GM10266 (cell line): ENCODE results near the gene CDK7.

ENCODE experiments used
- DNase-seq: peaks from one replicate; pipeline ENCODE4 v3.0.0; 2012; ENCODE audit errors: extremely low spot score
- TF ChIP-seq, protein P1 (sequence below): IDR thresholded peaks from 2 replicates; pipeline ENCODE4 v1.5.1; 2012; ENCODE audit warnings: mild to moderate bottlenecking, low read depth; ENCODE audit not compliant: control insufficient read depth, insufficient read depth; ENCODE audit errors: missing control alignments

CDK7 gene

DNA sequence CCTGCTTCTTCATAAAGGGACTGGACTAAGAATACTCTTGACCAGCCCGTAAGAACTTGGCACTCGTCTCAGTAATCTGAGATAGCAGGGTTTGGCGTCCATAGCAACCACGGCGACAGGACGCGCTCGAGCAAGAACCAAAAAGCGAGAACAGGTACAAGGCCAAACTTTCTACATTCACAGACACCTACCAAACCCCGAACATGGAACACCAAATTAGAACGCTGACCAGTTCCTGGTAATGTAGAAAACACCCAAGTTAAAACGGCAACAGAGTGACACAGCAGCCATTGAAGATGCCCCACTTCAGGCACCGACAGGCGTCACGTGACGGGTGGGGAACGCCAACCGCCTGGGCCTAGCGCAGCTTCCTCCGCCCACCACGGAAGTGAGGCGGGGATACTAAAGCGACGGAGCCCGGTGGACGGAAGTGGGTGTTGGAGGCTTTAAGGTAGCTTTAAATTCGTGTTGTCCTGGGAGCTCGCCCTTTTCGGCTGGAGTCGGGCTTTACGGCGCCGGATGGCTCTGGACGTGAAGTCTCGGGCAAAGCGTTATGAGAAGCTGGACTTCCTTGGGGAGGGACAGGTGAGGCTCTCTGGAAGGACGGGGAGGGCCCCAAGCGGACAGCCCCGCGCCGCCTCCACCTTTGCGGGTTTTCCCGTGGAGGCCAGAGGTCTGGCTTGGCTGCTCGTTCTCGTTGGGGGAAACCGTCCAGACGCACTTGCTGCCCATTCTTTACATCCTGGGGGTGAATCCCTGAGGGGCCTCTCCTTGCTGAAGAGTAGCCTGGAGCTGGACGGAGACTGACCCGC lies at the start of gene CDK7:
CDK7 (plus strand) TSS at position 430 of the 812 bp plus-strand sequence; CDS start at position 520, 90 bp downstream.
- TF ChIP-seq, protein P1, sequence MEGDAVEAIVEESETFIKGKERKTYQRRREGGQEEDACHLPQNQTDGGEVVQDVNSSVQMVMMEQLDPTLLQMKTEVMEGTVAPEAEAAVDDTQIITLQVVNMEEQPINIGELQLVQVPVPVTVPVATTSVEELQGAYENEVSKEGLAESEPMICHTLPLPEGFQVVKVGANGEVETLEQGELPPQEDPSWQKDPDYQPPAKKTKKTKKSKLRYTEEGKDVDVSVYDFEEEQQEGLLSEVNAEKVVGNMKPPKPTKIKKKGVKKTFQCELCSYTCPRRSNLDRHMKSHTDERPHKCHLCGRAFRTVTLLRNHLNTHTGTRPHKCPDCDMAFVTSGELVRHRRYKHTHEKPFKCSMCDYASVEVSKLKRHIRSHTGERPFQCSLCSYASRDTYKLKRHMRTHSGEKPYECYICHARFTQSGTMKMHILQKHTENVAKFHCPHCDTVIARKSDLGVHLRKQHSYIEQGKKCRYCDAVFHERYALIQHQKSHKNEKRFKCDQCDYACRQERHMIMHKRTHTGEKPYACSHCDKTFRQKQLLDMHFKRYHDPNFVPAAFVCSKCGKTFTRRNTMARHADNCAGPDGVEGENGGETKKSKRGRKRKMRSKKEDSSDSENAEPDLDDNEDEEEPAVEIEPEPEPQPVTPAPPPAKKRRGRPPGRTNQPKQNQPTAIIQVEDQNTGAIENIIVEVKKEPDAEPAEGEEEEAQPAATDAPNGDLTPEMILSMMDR = no peak
- DNase-seq = peak; percentile 90

DNA sequence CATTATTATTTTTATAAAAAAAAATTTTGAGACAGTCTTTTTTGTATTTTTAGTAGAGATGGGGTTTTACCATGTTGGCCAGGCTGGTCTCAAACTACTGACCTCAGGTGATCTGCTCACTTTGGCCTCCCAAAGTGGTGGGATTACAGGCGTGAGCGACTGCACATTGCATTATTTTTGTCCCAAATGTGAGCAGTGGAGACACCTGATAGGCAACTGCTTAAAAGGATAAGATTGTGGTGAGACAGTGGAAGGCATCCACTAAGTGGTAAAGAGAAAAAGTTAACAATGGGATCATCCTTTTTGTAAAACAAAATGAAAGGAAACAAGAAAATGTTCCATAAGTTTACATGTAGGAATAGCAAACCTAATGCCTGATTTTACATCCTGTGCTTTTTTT lies 47.3 kb upstream of the CDK7 start:
- TF ChIP-seq, protein P1 = no peak
- DNase-seq = no peak

DNA sequence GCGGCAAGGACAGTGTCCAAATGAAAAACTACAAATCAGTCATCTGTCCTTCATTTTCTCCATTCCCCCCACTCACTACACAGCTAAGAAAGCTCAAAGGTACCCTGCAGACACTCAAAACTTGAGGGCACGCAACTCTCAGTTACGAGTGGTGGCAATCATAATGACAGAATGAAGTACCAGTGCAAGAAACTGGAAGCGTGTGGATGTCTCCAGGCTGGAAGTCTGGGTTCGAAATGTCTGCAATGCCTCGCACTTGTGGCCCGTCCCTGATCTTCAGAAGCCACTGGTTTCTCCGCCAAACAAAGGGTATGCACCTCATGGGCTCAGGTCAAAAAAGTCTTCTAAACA lies 45.9 kb upstream of the CDK7 start:
- TF ChIP-seq, protein P1 = no peak
- no peak for DNase-seq

DNA sequence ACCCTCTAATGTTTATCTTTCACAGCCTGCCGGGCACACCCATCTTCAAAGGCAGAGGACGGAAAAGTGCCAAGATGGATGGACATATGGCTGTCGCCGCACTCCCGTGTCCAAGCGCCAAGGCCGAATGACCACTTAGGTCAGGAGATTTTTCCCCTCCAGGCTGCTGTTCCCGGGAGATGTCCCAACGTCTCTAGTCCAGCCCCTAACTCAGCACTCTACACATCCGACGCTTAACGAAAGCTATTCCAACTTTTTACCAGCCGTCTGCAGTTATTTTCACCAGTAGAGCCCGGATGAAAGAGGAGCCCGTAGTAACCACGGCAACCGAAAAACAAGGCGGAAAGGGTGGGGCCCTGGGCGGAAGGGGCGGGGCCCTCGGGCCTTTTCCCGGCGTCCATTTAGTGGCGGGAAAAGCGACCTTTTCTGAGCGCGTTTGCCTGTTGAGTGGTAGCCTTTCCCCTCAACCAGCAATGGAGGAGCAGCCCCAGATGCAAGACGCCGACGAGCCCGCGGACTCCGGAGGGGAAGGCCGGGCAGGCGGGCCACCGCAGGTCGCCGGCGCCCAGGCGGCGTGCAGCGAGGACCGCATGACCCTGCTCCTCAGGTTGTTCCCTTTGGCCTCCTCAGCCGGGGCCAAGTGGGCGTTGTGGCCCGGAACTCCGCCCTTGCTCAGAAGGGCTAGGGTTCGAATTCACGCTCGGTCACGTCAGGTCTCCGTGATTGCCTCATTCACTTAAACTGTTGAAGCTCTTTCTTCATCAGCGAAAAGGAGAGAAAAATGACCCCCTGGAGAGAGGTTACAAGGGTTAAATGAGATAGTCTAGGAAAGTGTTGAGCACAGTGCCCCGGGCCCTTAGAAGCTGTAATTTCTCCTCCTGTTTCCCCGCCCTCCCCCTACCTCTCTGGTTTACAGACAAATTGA lies 45.3 kb upstream of the CDK7 start, which contains the start of gene CENPH:
CENPH (plus strand) TSS at position 422 of the 925 bp plus-strand sequence; CDS start at position 474, 52 bp downstream.
- peak; percentile 92 for DNase-seq
- TF ChIP-seq, protein P1 = no peak

DNA sequence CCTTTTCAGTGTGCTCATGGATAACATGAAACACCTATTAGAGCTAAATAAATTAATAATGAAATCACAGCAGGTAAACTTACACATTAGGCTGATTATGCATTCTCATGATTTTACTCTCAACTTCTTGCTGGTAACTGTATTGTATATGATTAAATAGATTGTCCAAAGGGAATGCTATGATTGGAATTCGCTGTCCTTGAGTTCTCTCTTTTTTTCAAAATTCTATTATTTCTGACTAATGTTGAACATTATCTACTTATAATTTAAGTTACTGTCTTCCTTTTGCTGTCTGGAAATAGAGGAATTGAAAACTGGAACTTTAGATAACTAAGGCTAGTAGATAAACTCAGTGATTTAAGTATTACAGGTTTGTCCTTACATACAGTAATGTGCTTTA lies 32.2 kb upstream of the CDK7 start:
- DNase-seq = no peak
- TF ChIP-seq, protein P1 = no peak

DNA sequence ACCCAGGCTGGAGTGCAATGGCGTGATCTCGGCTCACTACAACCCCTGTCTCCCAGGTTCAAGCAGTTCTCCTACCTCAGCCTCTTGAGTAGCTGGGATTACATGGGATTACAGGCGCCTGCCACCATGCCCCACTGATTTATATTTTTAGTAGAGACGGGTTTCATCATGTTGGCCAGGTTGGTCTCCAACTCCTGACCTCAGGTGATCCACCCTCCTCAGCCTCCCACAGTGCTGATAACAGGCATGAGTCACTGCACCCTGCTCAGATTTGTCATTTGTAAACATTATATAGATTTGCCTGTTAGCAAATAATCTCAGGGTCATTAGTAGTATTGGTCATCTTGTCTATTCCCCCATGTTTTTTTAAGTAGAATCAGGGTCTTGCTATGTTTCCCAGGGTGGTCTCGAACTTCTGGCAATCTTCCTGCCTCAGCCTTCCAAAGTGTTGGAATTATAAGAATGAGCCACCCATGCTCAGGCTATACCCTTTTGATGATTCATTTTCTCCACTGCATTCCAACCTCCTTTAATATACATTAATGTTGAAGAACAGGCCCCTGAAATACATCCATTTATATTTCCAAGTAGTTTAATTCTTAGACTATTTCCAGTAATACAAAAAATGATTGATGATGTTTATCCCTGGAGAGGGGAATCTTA lies 28.0 kb upstream of the CDK7 start:
- TF ChIP-seq, protein P1 = no peak

More for the DNA sequence above, 28.0 kb upstream of the CDK7 start:
- DNase-seq = no peak
